ENCODE data around the gene TFEB. TPM values are rescaled to one million over a fixed set of nuclear protein-coding genes. Genes with fewer than 3 reads are reported as not detected.

TFEB gene
- total RNA-seq, 2 donors from 2014 or later, result 9.4 to 12.0 TPM

GRCh38 chr6:41691426-41692079 lies 43.9 kb downstream of the TFEB start:
- Mint-ChIP-seq H3K4me1 (peaks cover 3% of the 10 kb centered on the region), H3K27ac (no peak overlapping the region), H3K9me3 (no peaks in the 10 kb centered on the region), H3K4me3 (no peak overlapping the region), H3K27me3 (no peaks in the 10 kb centered on the region), H3K36me3 (ENCODE audit: low read depth) (no peaks in the 10 kb centered on the region)
- ATAC-seq (replicated peaks), result no peak

- Mint-ChIP-seq H3K4me1 (peaks cover 3% of the 10 kb centered on the region), H3K9me3 (no peaks in the 10 kb centered on the region)
- ATAC-seq (replicated peaks), result no peak
These were observed 44.7 kb downstream of the TFEB start for GRCh38 chr6:41690541-41691330.

DNA sequence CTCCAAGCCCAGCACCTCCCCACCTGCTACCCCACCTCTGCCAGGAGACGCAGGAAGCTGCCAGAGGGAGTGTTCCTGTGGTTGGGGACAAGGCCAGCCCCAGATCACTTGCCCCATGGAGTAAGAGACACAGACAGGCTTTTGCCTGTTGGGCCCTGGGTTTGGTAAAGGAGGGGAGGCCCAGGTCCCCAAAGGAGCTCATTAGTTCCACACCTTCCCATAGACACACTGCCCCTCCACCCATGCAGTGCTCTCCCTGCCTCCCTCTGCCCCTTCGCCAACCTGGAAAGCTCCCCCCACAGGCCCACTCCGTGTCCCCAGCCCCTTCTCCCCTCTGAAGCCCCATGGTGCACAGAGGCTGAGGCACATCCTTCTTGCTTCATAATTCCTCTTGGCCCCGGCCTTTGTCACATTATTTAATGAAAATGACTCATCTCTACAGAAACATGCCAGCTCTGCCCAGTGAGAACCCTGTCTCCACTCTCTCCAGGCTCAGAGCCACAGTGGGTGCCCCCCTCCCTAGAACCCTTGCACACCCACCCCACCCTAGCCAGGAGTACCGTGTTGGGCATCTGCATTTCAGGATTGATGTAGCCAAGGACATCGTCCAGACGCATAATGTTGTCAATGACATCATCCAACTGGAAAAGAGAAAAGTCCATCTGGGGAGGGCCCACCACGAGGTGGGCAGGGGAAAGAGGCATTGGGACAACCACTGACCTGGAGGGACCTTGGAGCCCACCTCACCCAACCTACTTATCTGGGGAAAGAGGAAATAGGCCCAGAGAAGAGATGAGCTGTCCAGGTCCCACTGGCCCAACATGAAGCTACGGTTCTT lies 46.0 kb downstream of the TFEB start:
- H3K4me3 Mint-ChIP-seq, result no peak overlapping the region
- ATAC-seq (replicated peaks), result no peak
- peaks cover 3% of the 10 kb centered on the region for H3K4me1 Mint-ChIP-seq
- H3K27me3 Mint-ChIP-seq, result no peaks in the 10 kb centered on the region
- no peak overlapping the region for H3K27ac Mint-ChIP-seq
- no peaks in the 10 kb centered on the region for H3K9me3 Mint-ChIP-seq
- no peaks in the 10 kb centered on the region for H3K36me3 Mint-ChIP-seq (ENCODE audit: low read depth)

More at GRCh38 chr6:41690541-41691330, 44.7 kb downstream of the TFEB start:
- Mint-ChIP-seq H3K4me3 (no peak overlapping the region), H3K27me3 (no peaks in the 10 kb centered on the region), H3K36me3 (ENCODE audit: low read depth) (no peaks in the 10 kb centered on the region), H3K27ac (no peak overlapping the region)

DNA sequence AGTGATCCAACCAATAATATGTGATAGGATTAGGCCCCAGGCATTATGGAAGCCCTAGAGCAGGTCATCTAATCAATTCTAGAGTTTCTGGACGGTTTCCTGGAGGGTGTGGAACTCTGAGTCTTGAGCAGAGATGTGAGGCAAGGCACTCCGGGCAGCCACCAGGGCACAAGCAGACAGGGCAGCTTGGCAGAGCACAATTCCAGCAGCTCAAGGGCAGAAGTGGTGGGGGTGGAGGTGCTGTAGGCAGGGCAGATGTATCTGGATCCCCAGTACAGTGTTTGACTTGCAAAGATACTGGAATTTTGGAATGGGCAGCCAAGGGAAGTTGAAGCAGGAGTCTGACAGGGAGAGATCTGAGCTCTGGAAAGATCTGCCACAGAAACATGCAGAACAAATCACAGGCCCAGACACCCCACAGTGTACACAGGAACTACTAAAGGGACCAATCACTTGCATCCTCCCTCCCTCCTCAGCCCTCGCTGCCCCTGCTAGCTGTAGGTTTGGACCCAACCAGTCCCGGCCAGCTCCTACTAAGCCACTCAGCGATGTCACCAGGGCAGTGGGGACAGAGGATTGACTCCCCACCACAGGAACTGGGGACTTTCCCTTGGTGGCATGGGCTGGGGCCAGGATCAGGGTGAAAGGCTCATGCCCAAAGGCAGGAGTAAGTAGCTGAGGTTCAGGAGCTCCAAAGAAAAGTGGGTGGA lies 47.0 kb downstream of the TFEB start:
- Mint-ChIP-seq H3K27me3 (no peaks in the 10 kb centered on the region), H3K36me3 (ENCODE audit: low read depth) (no peaks in the 10 kb centered on the region), H3K27ac (peak overlapping the region; percentile 54), H3K9me3 (no peaks in the 10 kb centered on the region), H3K4me1 (peaks cover 3% of the 10 kb centered on the region), H3K4me3 (no peak overlapping the region)
- no peak for ATAC-seq (replicated peaks)

- H3K27me3 Mint-ChIP-seq, result no peaks in the 10 kb centered on the region
- no peaks in the 10 kb centered on the region for H3K36me3 Mint-ChIP-seq (ENCODE audit: low read depth)
These were observed 47.8 kb downstream of the TFEB start for GRCh38 chr6:41687501-41688175.

DNA sequence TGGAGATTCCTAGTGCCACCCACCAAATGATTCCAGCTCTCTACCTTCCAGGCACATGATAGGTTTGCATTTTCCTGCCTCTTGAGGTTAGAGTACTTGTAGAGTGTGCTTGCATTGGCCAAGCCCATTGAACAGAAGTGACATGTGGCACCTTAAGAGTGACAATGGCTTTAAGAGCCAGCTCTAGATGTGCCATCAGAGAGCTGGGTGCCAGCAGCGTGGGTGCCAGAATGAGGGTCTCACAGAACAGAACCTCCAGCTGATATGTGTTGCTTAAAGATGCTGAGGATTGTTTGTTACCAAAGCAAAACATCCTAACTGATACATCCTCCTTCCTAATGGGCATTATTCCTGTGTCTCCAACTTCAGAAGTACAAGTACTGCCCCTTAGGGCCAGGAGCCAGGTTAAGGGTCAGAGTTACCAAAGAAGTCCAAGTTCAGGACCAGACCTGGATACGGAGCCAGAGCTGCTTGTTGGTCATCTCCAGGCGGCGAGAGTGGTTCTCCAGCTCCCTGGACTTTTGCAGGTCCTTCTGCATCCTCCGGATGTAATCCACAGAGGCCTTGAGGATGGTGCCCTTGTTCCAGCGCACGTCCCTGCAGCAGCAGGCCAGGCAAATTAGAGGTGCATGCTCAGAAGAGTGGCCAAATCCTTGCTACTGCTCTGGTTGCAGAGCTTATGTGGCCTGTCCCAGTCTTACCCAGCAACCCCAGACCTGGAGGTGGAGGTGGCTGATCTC lies 49.6 kb downstream of the TFEB start:
- Mint-ChIP-seq H3K27me3 (no peaks in the 10 kb centered on the region), H3K4me1 (peaks cover 3% of the 10 kb centered on the region), H3K4me3 (no peak overlapping the region), H3K27ac (no peak overlapping the region), H3K36me3 (ENCODE audit: low read depth) (no peaks in the 10 kb centered on the region), H3K9me3 (no peaks in the 10 kb centered on the region)
- ATAC-seq (replicated peaks), result no peak

More at GRCh38 chr6:41687501-41688175, 47.8 kb downstream of the TFEB start:
- Mint-ChIP-seq H3K4me3 (no peak overlapping the region), H3K9me3 (no peaks in the 10 kb centered on the region), H3K4me1 (peaks cover 3% of the 10 kb centered on the region), H3K27ac (peak overlapping the region; percentile 54)
- no peak for ATAC-seq (replicated peaks)

GRCh38 chr6:41684311-41685180 lies 50.9 kb downstream of the TFEB start:
- Mint-ChIP-seq H3K4me3 (no peak overlapping the region), H3K27me3 (no peaks in the 10 kb centered on the region), H3K4me1 (peaks cover 3% of the 10 kb centered on the region), H3K9me3 (no peaks in the 10 kb centered on the region), H3K27ac (no peak overlapping the region), H3K36me3 (ENCODE audit: low read depth) (no peaks in the 10 kb centered on the region)
- no peak for ATAC-seq (replicated peaks)

DNA sequence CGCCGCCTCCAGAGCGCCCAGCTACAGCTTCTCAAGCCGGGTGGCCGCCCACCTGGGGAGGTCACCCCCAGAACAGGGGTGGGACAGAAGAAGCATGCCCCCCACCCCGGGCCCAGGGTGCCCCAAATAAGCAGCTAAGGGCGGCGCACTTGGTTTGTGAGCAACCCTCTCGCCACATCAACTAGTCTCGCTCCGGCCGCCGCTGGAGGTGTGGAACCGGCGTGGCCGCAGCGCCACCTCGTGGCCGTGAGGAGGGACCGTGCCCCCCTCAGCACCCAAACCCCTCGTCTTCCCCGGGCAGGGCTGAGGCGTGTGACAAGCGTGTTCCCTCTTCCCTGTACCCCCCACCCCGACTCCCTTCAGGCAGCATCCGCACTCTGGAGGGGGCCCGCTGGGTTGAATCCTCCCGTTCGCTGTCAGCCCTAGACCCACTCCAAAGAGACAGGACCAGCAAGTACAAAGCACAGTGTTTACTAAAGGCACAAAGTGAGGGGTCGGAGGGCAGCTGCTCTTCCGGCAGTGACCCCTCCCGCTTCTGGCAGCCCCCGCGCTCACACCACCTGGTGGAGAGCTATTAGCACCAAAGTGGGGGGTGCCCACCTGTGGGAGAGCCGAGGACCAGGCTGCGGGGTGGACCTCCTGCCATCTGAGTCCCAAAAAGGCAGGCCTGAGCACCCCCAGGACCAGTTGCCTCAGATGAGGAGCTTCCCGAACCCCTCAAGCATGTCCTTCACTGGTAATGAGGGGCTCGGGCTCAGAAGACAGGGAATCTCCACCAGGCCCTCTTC lies 51.7 kb downstream of the TFEB start:
- peak; percentile 90 for ATAC-seq (replicated peaks)
- Mint-ChIP-seq H3K9me3 (no peaks in the 10 kb centered on the region), H3K4me3 (peak overlapping the region; percentile 70), H3K4me1 (no peaks in the 10 kb centered on the region), H3K36me3 (ENCODE audit: low read depth) (no peaks in the 10 kb centered on the region), H3K27ac (peak overlapping the region; percentile 41), H3K27me3 (peaks cover 1% of the 10 kb centered on the region)

GRCh38 chr6:41683273-41683522 lies 52.2 kb downstream of the TFEB start:
- Mint-ChIP-seq H3K9me3 (no peaks in the 10 kb centered on the region), H3K4me1 (no peaks in the 10 kb centered on the region), H3K36me3 (ENCODE audit: low read depth) (no peaks in the 10 kb centered on the region), H3K27ac (peak overlapping the region; percentile 41), H3K4me3 (peak overlapping the region; percentile 70), H3K27me3 (peaks cover 3% of the 10 kb centered on the region)
- peak; percentile 22 for ATAC-seq (replicated peaks)

- Mint-ChIP-seq H3K4me3 (peak overlapping the region; percentile 70), H3K27ac (peak overlapping the region; percentile 41), H3K4me1 (no peaks in the 10 kb centered on the region), H3K27me3 (peaks cover 3% of the 10 kb centered on the region), H3K9me3 (no peaks in the 10 kb centered on the region), H3K36me3 (ENCODE audit: low read depth) (no peaks in the 10 kb centered on the region)
- no peak for ATAC-seq (replicated peaks)
These were observed 52.7 kb downstream of the TFEB start for GRCh38 chr6:41682497-41683272.

DNA sequence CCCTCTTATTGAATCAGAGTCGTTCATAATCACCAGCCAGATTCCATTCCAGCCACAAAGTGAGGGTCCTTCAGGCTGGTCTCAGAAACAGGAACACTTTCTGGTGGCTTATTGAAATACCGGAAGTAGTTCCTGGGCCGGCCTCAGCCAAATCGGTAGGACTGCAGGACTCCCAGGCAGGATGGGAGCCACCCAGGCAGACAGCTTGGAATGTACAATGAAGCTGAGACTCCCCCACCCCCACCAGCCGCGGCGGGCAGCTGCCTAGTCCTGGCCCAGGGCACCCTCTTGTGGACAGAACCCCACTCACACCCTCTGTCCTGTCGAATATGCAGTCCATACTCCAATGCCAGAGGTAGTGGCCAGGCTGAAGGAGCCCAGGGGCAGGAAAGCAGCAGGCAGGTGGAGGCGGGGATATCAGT lies 53.3 kb downstream of the TFEB start:
- Mint-ChIP-seq H3K9me3 (no peaks in the 10 kb centered on the region), H3K4me1 (no peaks in the 10 kb centered on the region), H3K27me3 (peaks cover 4% of the 10 kb centered on the region), H3K4me3 (peak overlapping the region; percentile 70), H3K36me3 (ENCODE audit: low read depth) (no peaks in the 10 kb centered on the region), H3K27ac (no peak overlapping the region)
- ATAC-seq (replicated peaks), result peak; percentile 78

Data from activated T-helper 17 cell treated with anti-CD3 and anti-CD28 coated beads, Interleukin-2, amount 50 U/mL, for 72 hours (primary cell).